Suprapubic skin (tissue), 4 donors: ENCODE measurements around the gene LONP2.
"Not testable (repeated sequence)": the region's sequence is repeated elsewhere in the genome, so short reads cannot be mapped to it uniquely, and the experiment has no call there.

Experiments
- CTCF ChIP-seq, 2 donors: fragments of 200-600 bp in 1 of 2; fragments of 450-650 bp in 1 of 2; sonication (generic) in 1 of 2; IDR thresholded peaks; one replicate each; pipeline ENCODE4 v1.5.1; 2016 to 2019; ENCODE audit warnings: antibody characterized with exemption in 2 of 2, mild to moderate bottlenecking in 1 of 2, moderate library complexity in 1 of 2
- EP300 ChIP-seq: sonication (generic); formaldehyde crosslinking; IDR thresholded peaks from one replicate; pipeline ENCODE4 v1.6.1; 2017; ENCODE audit warnings: antibody characterized with exemption
- POLR2A ChIP-seq, 2 donors: fragments of 450-650 bp; IDR thresholded peaks; one replicate each; pipeline ENCODE4 v1.6.1; 2017; ENCODE audit warnings: antibody characterized with exemption in 2 of 2, mild to moderate bottlenecking in 2 of 2, moderate library complexity in 2 of 2
- POLR2AphosphoS5 ChIP-seq, 3 donors: sonication (generic); formaldehyde crosslinking; IDR thresholded peaks; one replicate each; pipeline ENCODE4 v1.6.1; 2017; ENCODE audit warnings: antibody characterized with exemption in 3 of 3

- TF ChIP-seq POLR2AphosphoS5 (IDR thresholded peaks at IDR 0.05); CTCF (IDR thresholded peaks at IDR 0.05); POLR2A (IDR thresholded peaks at IDR 0.05); EP300: not testable (repeated sequence)
These were observed 69.8 kb downstream of the LONP2 start for GRCh38 chr16:48313905-48314304.
